Hepatic stellate cell (primary cell): Measurements from ENCODE around the gene CBX6.

Source experiments
- DNase-seq: peaks from one replicate; pipeline ENCODE4 v3.0.0; 2011; ENCODE audit warnings: low spot score

CBX6 gene

GRCh38 chr22:38873469-38874411, 1.7 kb upstream of the CBX6 start:
- DNase-seq = no peak

- peak; percentile 51 for DNase-seq
Observed at GRCh38 chr22:38872831-38873248, 824 bp upstream of the CBX6 start.

- DNase-seq = peak; percentile 34
Observed at GRCh38 chr22:38871360-38872171, 450 bp downstream of the CBX6 start.

GRCh38 chr22:38870791-38871359, 1.1 kb downstream of the CBX6 start:
- no peak for DNase-seq

GRCh38 chr22:38870312-38870741, 1.7 kb downstream of the CBX6 start:
- peak; percentile 84 for DNase-seq

- DNase-seq = no peak
Observed at GRCh38 chr22:38869663-38870062, 2.4 kb downstream of the CBX6 start.

GRCh38 chr22:38868886-38869381, 3.1 kb downstream of the CBX6 start:
- peak; percentile 87 for DNase-seq

GRCh38 chr22:38868286-38868721, 3.7 kb downstream of the CBX6 start:
- no peak for DNase-seq

GRCh38 chr22:38867471-38868285, 4.3 kb downstream of the CBX6 start:
- DNase-seq = no peak

GRCh38 chr22:38867124-38867455, 4.9 kb downstream of the CBX6 start:
- DNase-seq = no peak

GRCh38 chr22:38866399-38867123, 5.5 kb downstream of the CBX6 start:
- DNase-seq = no peak

- DNase-seq = no peak
Observed at GRCh38 chr22:38866024-38866398, 6.0 kb downstream of the CBX6 start.

GRCh38 chr22:38865201-38866023, 6.6 kb downstream of the CBX6 start:
- DNase-seq = no peak

- no peak for DNase-seq
Observed at GRCh38 chr22:38864361-38865191, 7.4 kb downstream of the CBX6 start.

- no peak for DNase-seq
Observed at GRCh38 chr22:38863531-38864131, 8.4 kb downstream of the CBX6 start.

- no peak for DNase-seq
Observed at GRCh38 chr22:38862375-38863329, 9.4 kb downstream of the CBX6 start.

- DNase-seq = no peak
Observed at GRCh38 chr22:38861927-38862326, 10.1 kb downstream of the CBX6 start.
